B cell (primary cell): Measurements from ENCODE around the gene RERE. TPM values are rescaled to one million over a fixed set of nuclear protein-coding genes. Genes with fewer than 3 reads are reported as not detected.

Experiments
- ATAC-seq: fragments of 200-7000 bp; cut with Tn5 transposase; one replicate; pipeline ENCODE4 v1.10.0; 2021; ENCODE audit warnings: low read depth, mild to moderate bottlenecking, moderate number of reproducible peaks, moderate library complexity
- CTCF ChIA-PET: fragments of 350-600 bp; sonication (Branson Sonifier 250); formaldehyde crosslinking; loops from one replicate; lab custom pipeline; 2021; ENCODE audit warnings: antibody characterized with exemption, inconsistent platforms; lab: Charles Lee
- POLR2A ChIA-PET: fragments of 350-600 bp; sonication (Branson Sonifier 250); formaldehyde crosslinking; loops from one replicate; lab custom pipeline; 2021; ENCODE audit warnings: antibody characterized with exemption; lab: Charles Lee
- DNase-seq: peaks from one replicate; pipeline ENCODE4 v3.0.0; 2013
- H2AFZ ChIP-seq: 2 replicates; pipeline ENCODE4 v1.6.1; 2012; ENCODE audit warnings: mild to moderate bottlenecking, low read depth, low read length; ENCODE audit not compliant: insufficient read depth, poor library complexity, severe bottlenecking
- H3K27ac ChIP-seq, 2 donors: 1 replicate in 1 of 2; 2 replicates in 1 of 2; pipeline ENCODE4 v1.5.1; 2012 to 2013; ENCODE audit warnings: low read length in 2 of 2, mild to moderate bottlenecking in 2 of 2, moderate library complexity in 1 of 2
- H3K27me3 ChIP-seq, 4 experiments: fragments of 200-600 bp in 1 of 4; sonication (generic) in 1 of 4; replicated peaks in 1 of 4; 1 replicate in 2 of 4; 2 replicates in 2 of 4; pipeline versions ENCODE4 v1.6.1 to v1.7.0; 2013 to 2016; ENCODE audit warnings: low read length in 3 of 4, mild to moderate bottlenecking in 2 of 4, mixed read lengths in 1 of 4, moderate library complexity in 1 of 4; ENCODE audit not compliant: insufficient read depth in 4 of 4, control insufficient read depth in 3 of 4; ENCODE audit errors: control extremely low read depth in 1 of 4
- H3K36me3 ChIP-seq, 2 experiments: replicated peaks in 1 of 2; 1 replicate in 1 of 2; 2 replicates in 1 of 2; pipeline versions ENCODE4 v1.6.1 to v1.7.1; 2013; ENCODE audit warnings: low read length in 1 of 2; ENCODE audit not compliant: insufficient read depth in 2 of 2, control insufficient read depth in 1 of 2; ENCODE audit errors: control extremely low read depth in 1 of 2, extremely low read depth in 1 of 2
- H3K4me1 ChIP-seq, 2 donors: fragments of 200-600 bp in 1 of 2; sonication (generic) in 1 of 2; 1 replicate in 1 of 2; 2 replicates in 1 of 2; pipeline versions ENCODE4 v1.5.1 to v1.6.1; 2013 to 2017; ENCODE audit warnings: low read length in 2 of 2; ENCODE audit not compliant: control insufficient read depth in 2 of 2, insufficient read depth in 2 of 2
- H3K4me2 ChIP-seq: replicated peaks from 2 replicates; pipeline ENCODE3; 2012; ENCODE audit warnings: mild to moderate bottlenecking, low read depth, low read length; ENCODE audit not compliant: poor library complexity, severe bottlenecking
- H3K4me3 ChIP-seq, 5 experiments: fragments of 200-600 bp in 1 of 5; sonication (generic) in 1 of 5; 1 replicate in 3 of 5; 2 replicates in 2 of 5; pipeline versions ENCODE4 v1.5.1 to v1.7.0; 2011 to 2016; ENCODE audit warnings: low read length in 4 of 5, mild to moderate bottlenecking in 4 of 5, low read depth in 2 of 5, control low read depth in 1 of 5, moderate library complexity in 1 of 5; ENCODE audit not compliant: insufficient read depth in 1 of 5; ENCODE audit errors: control extremely low read depth in 1 of 5, extremely low read depth in 1 of 5
- H3K79me2 ChIP-seq: fragments of 200-600 bp; sonication (generic); one replicate; pipeline ENCODE4 v1.6.0; 2016; ENCODE audit warnings: low read length; ENCODE audit not compliant: control insufficient read depth, insufficient read depth
- H3K9ac ChIP-seq: fragments of 200-600 bp; sonication (generic); 2 replicates; pipeline ENCODE4 v1.6.1; 2017; ENCODE audit warnings: mild to moderate bottlenecking, low read length, moderate library complexity
- H3K9me3 ChIP-seq, 3 donors: one replicate each; pipeline versions ENCODE4 v1.6.1 to v1.7.1; 2013; ENCODE audit warnings: low read length in 2 of 3; ENCODE audit not compliant: control insufficient read depth in 2 of 3, insufficient read depth in 1 of 3; ENCODE audit errors: control extremely low read depth in 1 of 3
- H4K20me1 ChIP-seq: 2 replicates; pipeline ENCODE4 v1.6.0; 2012; ENCODE audit warnings: mild to moderate bottlenecking, low read length; ENCODE audit not compliant: insufficient read depth, control insufficient read depth, poor library complexity, severe bottlenecking
- H3K27ac Mint-ChIP-seq: one replicate; pipeline ENCODE4 v1.8.0; 2021; ENCODE audit warnings: mixed read lengths
- H3K27me3 Mint-ChIP-seq: one replicate; pipeline ENCODE4 v1.8.0; 2021; ENCODE audit warnings: mixed read lengths
- H3K4me1 Mint-ChIP-seq: one replicate; pipeline ENCODE4 v1.8.0; 2021; ENCODE audit warnings: mixed read lengths
- H3K4me3 Mint-ChIP-seq: one replicate; pipeline ENCODE4 v1.8.0; 2021; ENCODE audit warnings: mixed read lengths
- H3K9me3 Mint-ChIP-seq: one replicate; pipeline ENCODE4 v1.8.0; 2022; ENCODE audit warnings: mixed read lengths; ENCODE audit not compliant: insufficient read depth
- EZH2 ChIP-seq: IDR thresholded peaks from 2 replicates; pipeline ENCODE4 v1.6.1; 2012; ENCODE audit warnings: borderline replicate concordance, low read depth, mild to moderate bottlenecking, moderate library complexity, low read length; ENCODE audit not compliant: insufficient read depth, poor library complexity, severe bottlenecking
- WGBS: methylation state at CpG from one replicate; pipeline ENCODE4 v1.1.5; 2013; ENCODE audit warnings: missing lambda C conversion rate; ENCODE audit not compliant: insufficient coverage; 5-methylcytosine and 5-hydroxymethylcytosine counted together
- intact Hi-C: fragments of 100-400 bp; cut with micrococcal nuclease; formaldehyde crosslinking; loops from one replicate; pipeline ENCODE4 v1.10.0; 2022
- polyA plus RNA-seq: library from polyadenylated mRNA; depleted of rRNA; stranded (reverse); fragments of >200 nt; gene quantifications from 2 replicates; pipeline ENCODE4 v1.2.3, GENCODE V29; 2012
- total RNA-seq, 2 donors: library from RNA; stranded (reverse); fragments of 120-200 nt in 1 of 2; gene quantifications; 1 replicate in 1 of 2; 2 replicates in 1 of 2; pipeline versions ENCODE4 v1.2.3 to v1.2.4, GENCODE V29; 2013 to 2022
- TF ChIP-seq, protein P1 (sequence below): fragments of 200-600 bp; IDR thresholded peaks from one replicate; pipeline ENCODE4 v1.8.0; 2022; ENCODE audit warnings: antibody characterized with exemption, mild to moderate bottlenecking

RERE gene
- total and polyA plus RNA-seq, 2 donors (not counting 1 experiment from before 2014, with no cell fraction given): 27.3 to 132 TPM

DNA sequence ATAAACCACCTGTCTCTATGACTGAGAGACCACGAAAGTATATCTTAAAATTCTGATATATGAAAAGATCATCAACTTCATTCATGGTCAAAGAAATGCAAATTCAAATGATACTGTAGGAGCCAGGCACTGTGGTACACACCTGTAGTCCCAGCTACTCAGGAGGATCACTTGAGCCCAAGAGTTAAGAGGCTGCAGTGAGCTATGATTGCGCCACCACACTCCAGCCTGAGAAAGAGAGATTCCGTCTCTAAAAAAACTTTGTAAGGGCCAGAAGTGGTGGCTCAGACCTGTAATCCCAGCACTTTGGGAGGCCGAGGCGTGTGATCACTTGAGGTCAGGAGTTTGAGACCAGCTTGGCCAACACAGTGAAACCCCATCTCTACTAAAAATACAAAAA, 17.0 kb downstream of the RERE start:
- ATAC-seq: no peak
- H3K79me2 ChIP-seq: peaks cover 44% of the 10 kb centered on the region
- no peak for DNase-seq
- Mint-ChIP-seq H3K27ac (no peak overlapping the region), H3K4me3 (no peak overlapping the region), H3K4me1 (peaks cover 3% of the 10 kb centered on the region), H3K27me3 (no peaks in the 10 kb centered on the region), H3K9me3 (no peaks in the 10 kb centered on the region)
- no peaks in the 10 kb centered on the region for H3K4me1 ChIP-seq
- ChIA-PET POLR2A (no interaction called here), CTCF (interaction anchor here (1.1 kb wide), 1 partner anchor 48 kb away, joined by 3 read pairs; no protein-coding TSS in a partner anchor)
- H3K36me3 ChIP-seq: no peaks in the 10 kb centered on the region
- peaks cover 0 to 3% (median 0%) of the 10 kb centered on the region in 3 donors for H3K9me3 ChIP-seq
- no peak overlapping the region for H3K4me2 ChIP-seq
- no peaks in the 10 kb centered on the region for H3K27me3 ChIP-seq
- no peak overlapping the region for H3K9ac ChIP-seq
- TF ChIP-seq, protein P1, sequence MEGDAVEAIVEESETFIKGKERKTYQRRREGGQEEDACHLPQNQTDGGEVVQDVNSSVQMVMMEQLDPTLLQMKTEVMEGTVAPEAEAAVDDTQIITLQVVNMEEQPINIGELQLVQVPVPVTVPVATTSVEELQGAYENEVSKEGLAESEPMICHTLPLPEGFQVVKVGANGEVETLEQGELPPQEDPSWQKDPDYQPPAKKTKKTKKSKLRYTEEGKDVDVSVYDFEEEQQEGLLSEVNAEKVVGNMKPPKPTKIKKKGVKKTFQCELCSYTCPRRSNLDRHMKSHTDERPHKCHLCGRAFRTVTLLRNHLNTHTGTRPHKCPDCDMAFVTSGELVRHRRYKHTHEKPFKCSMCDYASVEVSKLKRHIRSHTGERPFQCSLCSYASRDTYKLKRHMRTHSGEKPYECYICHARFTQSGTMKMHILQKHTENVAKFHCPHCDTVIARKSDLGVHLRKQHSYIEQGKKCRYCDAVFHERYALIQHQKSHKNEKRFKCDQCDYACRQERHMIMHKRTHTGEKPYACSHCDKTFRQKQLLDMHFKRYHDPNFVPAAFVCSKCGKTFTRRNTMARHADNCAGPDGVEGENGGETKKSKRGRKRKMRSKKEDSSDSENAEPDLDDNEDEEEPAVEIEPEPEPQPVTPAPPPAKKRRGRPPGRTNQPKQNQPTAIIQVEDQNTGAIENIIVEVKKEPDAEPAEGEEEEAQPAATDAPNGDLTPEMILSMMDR: no peak
- H3K27ac ChIP-seq: no peak overlapping the region
- WGBS: 100% methylated on average over 1 of the region's 5 CpGs
- H2AFZ ChIP-seq: no peak overlapping the region
- intact Hi-C loops: no loop called here
- no peaks in the 10 kb centered on the region for H4K20me1 ChIP-seq
- H3K4me3 ChIP-seq: no peak overlapping the region

DNA sequence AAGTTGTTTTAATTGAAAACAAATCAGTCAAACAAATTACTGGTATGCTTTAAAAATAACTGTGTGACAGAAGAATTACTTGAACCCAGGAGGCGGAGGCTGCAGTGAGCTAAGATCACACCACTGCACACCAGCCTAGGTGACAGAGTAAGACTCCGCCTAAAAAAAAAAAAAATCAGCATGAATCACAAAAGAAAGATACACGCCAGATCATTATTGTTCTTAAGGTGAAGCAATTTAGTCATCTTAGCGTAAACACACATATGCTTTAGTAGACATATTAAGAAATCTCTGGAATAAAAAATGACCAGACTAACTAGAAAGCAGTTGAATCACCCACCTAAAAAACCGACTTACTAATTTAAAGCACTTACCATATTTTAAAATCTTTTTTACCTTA, 20.2 kb downstream of the RERE start:
- H3K27ac Mint-ChIP-seq: no peak overlapping the region
- Histone ChIP-seq H3K27me3 (no peaks in the 10 kb centered on the region), H3K9ac (no peak overlapping the region), H3K27ac (no peak overlapping the region), H3K36me3 (peaks cover 0 to 2% of the 10 kb centered on the region in 2 experiments), H3K79me2 (peaks cover 49% of the 10 kb centered on the region), H4K20me1 (no peaks in the 10 kb centered on the region), H2AFZ (no peak overlapping the region), H3K4me3 (no peak overlapping the region), H3K9me3 (peaks cover 0 to 3% (median 0%) of the 10 kb centered on the region in 3 donors), H3K4me2 (no peak overlapping the region), H3K4me1 (no peaks in the 10 kb centered on the region)
- CTCF ChIA-PET: no interaction called here
- WGBS: 100% methylated on average over 2 of the region's 5 CpGs
- POLR2A ChIA-PET: no interaction called here
- no peaks in the 10 kb centered on the region for H3K27me3 Mint-ChIP-seq
- intact Hi-C loops: no loop called here
- no peak overlapping the region for H3K4me3 Mint-ChIP-seq
- no peak for ATAC-seq
- H3K9me3 Mint-ChIP-seq: no peaks in the 10 kb centered on the region
- peaks cover 3% of the 10 kb centered on the region for H3K4me1 Mint-ChIP-seq
- no peak for DNase-seq
- TF ChIP-seq, protein P1: no peak
- TF ChIP-seq EZH2: no peak
